HEK293 (cell line): ENCODE data around the gene RAB5IF.

ENCODE experiments used
- CTCF ChIA-PET: fragments of 350-600 bp; formaldehyde crosslinking; extraction: SDS; loops from one replicate; lab custom pipeline; 2021; ENCODE audit warnings: antibody characterized with exemption; lab: Yijun Ruan, JAX
- POLR2A ChIA-PET: fragments of 300-600 bp; formaldehyde crosslinking; extraction: SDS; loops from one replicate; lab custom pipeline; 2020; ENCODE audit warnings: antibody characterized with exemption, inconsistent platforms; lab: Yijun Ruan, JAX
- H3K27ac ChIP-seq: fragments of 200-500 bp; sonication (Bioruptor generic); 2 replicates; pipeline ENCODE4 v1.5.1; 2014; ENCODE audit warnings: low read depth, low read length, control low read depth, inconsistent platforms; ENCODE audit errors: extremely low read depth
- H3K36me3 ChIP-seq, 2 experiments: fragments of 200-500 bp in 1 of 2; sonication (Bioruptor generic) in 1 of 2; 1 replicate in 1 of 2; 2 replicates in 1 of 2; pipeline ENCODE4 v1.5.1; 2014 to 2017; ENCODE audit warnings: inconsistent platforms in 2 of 2, low read length in 2 of 2; ENCODE audit not compliant: control insufficient read depth in 2 of 2, insufficient read depth in 1 of 2
- H3K4me1 ChIP-seq: fragments of 200-500 bp; sonication (Bioruptor generic); 2 replicates; pipeline ENCODE4 v1.5.1; 2014; ENCODE audit warnings: mild to moderate bottlenecking, low read length, inconsistent platforms; ENCODE audit not compliant: control insufficient read depth, insufficient read depth
- H3K4me3 ChIP-seq: 2 replicates; pipeline ENCODE4 v1.5.1; 2011; ENCODE audit warnings: low read depth, mild to moderate bottlenecking, control low read depth, low read length, moderate library complexity
- H3K9me3 ChIP-seq: fragments of 200-500 bp; sonication (Bioruptor generic); 2 replicates; pipeline ENCODE4 v1.5.1; 2014; ENCODE audit warnings: low read depth, low read length, inconsistent platforms; ENCODE audit not compliant: control insufficient read depth, insufficient read depth
- EGR2 ChIP-seq: fragments of 450-650 bp; formaldehyde crosslinking; IDR thresholded peaks from 2 replicates; pipeline ENCODE4 v1.5.1; 2016; ENCODE audit warnings: low read depth, missing biosample characterization, missing genetic modification characterization
- SALL2 ChIP-seq: fragments of 450-650 bp; formaldehyde crosslinking; IDR thresholded peaks from 2 replicates; pipeline ENCODE4 v1.5.0; 2017; ENCODE audit warnings: missing biosample characterization, mild to moderate bottlenecking, missing genetic modification characterization, borderline replicate concordance
- SP2 ChIP-seq: fragments of 450-650 bp; formaldehyde crosslinking; IDR thresholded peaks from 2 replicates; pipeline ENCODE4 v1.5.1; 2016; ENCODE audit warnings: missing biosample characterization, missing genetic modification characterization
- WT1 ChIP-seq: fragments of 450-650 bp; formaldehyde crosslinking; IDR thresholded peaks from 2 replicates; pipeline ENCODE4 v1.5.1; 2016; ENCODE audit warnings: missing biosample characterization, missing genetic modification characterization
- YY1 ChIP-seq: fragments of 450-650 bp; formaldehyde crosslinking; IDR thresholded peaks from 2 replicates; pipeline ENCODE4 v1.5.1; 2018; ENCODE audit warnings: missing biosample characterization, missing genetic modification characterization
- YY2 ChIP-seq: fragments of 450-650 bp; formaldehyde crosslinking; IDR thresholded peaks from 2 replicates; pipeline ENCODE4 v1.5.1; 2016; ENCODE audit warnings: missing biosample characterization, missing genetic modification characterization
- ZBTB7A ChIP-seq: fragments of 450-650 bp; formaldehyde crosslinking; IDR thresholded peaks from 2 replicates; pipeline ENCODE4 v1.5.1; 2016; ENCODE audit warnings: low read depth, missing biosample characterization, missing genetic modification characterization
- ZFHX2 ChIP-seq: fragments of 450-650 bp; formaldehyde crosslinking; conservative IDR thresholded peaks from 2 replicates; pipeline ENCODE4 v1.5.1; 2016; ENCODE audit warnings: missing biosample characterization, missing genetic modification characterization
- ZFP69B ChIP-seq: fragments of 450-650 bp; formaldehyde crosslinking; IDR thresholded peaks from 2 replicates; pipeline ENCODE4 v1.5.1; 2016; ENCODE audit warnings: missing biosample characterization, missing genetic modification characterization
- ZNF341 ChIP-seq: fragments of 450-650 bp; formaldehyde crosslinking; IDR thresholded peaks from 2 replicates; pipeline ENCODE4; 2016; ENCODE audit warnings: low read depth, missing biosample characterization, missing genetic modification characterization
- ZNF501 ChIP-seq: fragments of 450-650 bp; formaldehyde crosslinking; IDR thresholded peaks from 2 replicates; pipeline ENCODE4 v1.5.1; 2016; ENCODE audit warnings: missing biosample characterization, missing genetic modification characterization
- ZNF639 ChIP-seq: fragments of 450-650 bp; formaldehyde crosslinking; IDR thresholded peaks from 2 replicates; pipeline ENCODE4 v1.5.1; 2016; ENCODE audit warnings: missing biosample characterization, missing genetic modification characterization
- ZNF670 ChIP-seq: fragments of 450-650 bp; formaldehyde crosslinking; IDR thresholded peaks from 2 replicates; pipeline ENCODE4 v1.5.1; 2016; ENCODE audit warnings: missing biosample characterization, missing genetic modification characterization, low read depth
- ZNF692 ChIP-seq: fragments of 450-650 bp; formaldehyde crosslinking; IDR thresholded peaks from 2 replicates; pipeline ENCODE4 v1.5.1; 2016; ENCODE audit warnings: missing biosample characterization, missing genetic modification characterization
- TF ChIP-seq, protein P1 (sequence below): fragments of 450-650 bp; formaldehyde crosslinking; IDR thresholded peaks from 2 replicates; pipeline ENCODE4 v1.5.1; 2016; ENCODE audit warnings: missing biosample characterization, missing genetic modification characterization
- TF ChIP-seq, protein P2 (sequence below): fragments of 450-650 bp; formaldehyde crosslinking; IDR thresholded peaks from 2 replicates; pipeline ENCODE4 v1.5.1; 2016; ENCODE audit warnings: missing biosample characterization, missing genetic modification characterization
- TF ChIP-seq, protein P3 (sequence below): fragments of 450-650 bp; formaldehyde crosslinking; IDR thresholded peaks from 2 replicates; pipeline ENCODE4 v1.5.1; 2016; ENCODE audit warnings: missing biosample characterization, missing genetic modification characterization
- TF ChIP-seq, protein P4 (sequence below): fragments of 450-650 bp; formaldehyde crosslinking; IDR thresholded peaks from 2 replicates; pipeline ENCODE4 v1.5.1; 2016; ENCODE audit warnings: missing biosample characterization, missing genetic modification characterization, borderline replicate concordance

The RAB5IF gene

DNA sequence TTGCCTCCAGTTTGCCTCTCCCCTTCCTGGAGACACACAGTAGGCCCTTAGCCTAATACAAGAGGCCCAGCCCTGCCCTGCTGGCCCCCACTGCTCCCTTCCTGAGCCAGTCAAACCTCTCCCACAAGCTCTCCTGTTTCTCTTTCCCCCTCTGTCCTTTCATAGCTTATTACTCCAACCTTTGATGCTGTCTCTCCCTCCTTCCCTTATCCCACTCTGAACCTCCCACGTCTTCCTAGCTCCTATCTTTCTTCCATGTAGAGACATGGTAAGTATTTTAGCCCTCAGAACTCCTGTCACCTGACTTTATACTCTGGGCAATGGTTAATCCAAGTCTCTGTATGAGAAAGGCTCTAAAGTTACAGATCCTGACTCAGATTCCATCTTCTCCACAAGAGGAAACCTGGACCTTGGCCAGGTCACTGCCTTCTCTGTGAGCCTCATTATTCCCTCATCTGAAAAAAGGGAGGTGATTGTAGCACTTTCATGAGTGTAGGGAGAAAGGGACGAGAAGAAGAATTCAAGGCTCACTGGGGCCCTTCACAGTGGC, 25.5 kb upstream of the RAB5IF start:
- ChIA-PET CTCF (no interaction called here), POLR2A (interaction anchor here (0.6 kb wide), 1 partner anchor 1167 kb away, joined by 4 read pairs; no protein-coding TSS in a partner anchor)
- no peaks in the 10 kb centered on the region for H3K9me3 ChIP-seq
- no peak overlapping the region for H3K27ac ChIP-seq
- peaks cover 4% of the 10 kb centered on the region for H3K4me1 ChIP-seq
- peaks cover 12 to 47% of the 10 kb centered on the region in 2 experiments; a peak in 2 of 3 replicates for H3K36me3 ChIP-seq
- H3K4me3 ChIP-seq: no peak overlapping the region
- TF ChIP-seq ZFHX2 (tag by site-specific recombination): peak; percentile 66; the same call in 1 of the 2 replicates
- TF ChIP-seq SP2 (tag by site-specific recombination): no peak
- no peak for TF ChIP-seq ZNF670
- no peak for TF ChIP-seq ZNF501 (tag by site-specific recombination)
- TF ChIP-seq, protein P1, sequence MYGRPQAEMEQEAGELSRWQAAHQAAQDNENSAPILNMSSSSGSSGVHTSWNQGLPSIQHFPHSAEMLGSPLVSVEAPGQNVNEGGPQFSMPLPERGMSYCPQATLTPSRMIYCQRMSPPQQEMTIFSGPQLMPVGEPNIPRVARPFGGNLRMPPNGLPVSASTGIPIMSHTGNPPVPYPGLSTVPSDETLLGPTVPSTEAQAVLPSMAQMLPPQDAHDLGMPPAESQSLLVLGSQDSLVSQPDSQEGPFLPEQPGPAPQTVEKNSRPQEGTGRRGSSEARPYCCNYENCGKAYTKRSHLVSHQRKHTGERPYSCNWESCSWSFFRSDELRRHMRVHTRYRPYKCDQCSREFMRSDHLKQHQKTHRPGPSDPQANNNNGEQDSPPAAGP (tag by site-specific recombination): peak; percentile 66; the same call in 1 of the 2 replicates
- peak; percentile 79 for TF ChIP-seq EGR2 (tag by site-specific recombination)
- 0 out of 2 replicates have a peak, but pooled peaks have one; percentile 17 for TF ChIP-seq WT1
- no peak for TF ChIP-seq ZNF692 (tag by site-specific recombination)
- TF ChIP-seq, protein P2, sequence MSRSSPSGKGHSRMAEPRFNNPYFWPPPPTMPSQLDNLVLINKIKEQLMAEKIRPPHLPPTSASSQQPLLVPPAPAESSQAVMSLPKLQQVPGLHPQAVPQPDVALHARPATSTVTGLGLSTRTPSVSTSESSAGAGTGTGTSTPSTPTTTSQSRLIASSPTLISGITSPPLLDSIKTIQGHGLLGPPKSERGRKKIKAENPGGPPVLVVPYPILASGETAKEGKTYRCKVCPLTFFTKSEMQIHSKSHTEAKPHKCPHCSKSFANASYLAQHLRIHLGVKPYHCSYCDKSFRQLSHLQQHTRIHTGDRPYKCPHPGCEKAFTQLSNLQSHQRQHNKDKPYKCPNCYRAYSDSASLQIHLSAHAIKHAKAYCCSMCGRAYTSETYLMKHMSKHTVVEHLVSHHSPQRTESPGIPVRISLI (tag by site-specific recombination): no peak
- TF ChIP-seq ZNF639 (tag by site-specific recombination): no peak
- TF ChIP-seq ZFP69B (tag by site-specific recombination): no peak

DNA sequence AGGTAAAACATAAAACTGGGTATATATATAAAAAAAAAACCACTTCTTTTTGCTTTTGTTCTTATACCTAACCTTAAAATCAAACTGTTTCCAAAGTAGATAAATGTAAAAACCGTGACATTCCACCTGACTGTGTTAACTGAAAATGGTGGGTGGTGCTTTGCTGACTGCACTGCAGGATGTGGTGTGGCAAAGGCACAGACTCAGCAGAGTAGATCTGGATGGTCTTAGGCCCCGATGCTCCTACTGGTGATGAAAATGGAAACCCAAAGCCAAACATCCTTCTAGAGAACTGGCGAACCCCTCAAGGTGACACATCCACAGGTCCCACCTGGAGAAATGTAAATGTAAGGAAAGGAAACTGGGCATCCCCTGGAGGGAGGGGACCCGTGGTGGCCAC, 23.3 kb upstream of the RAB5IF start:
- no peak overlapping the region for H3K27ac ChIP-seq
- peaks cover 4% of the 10 kb centered on the region for H3K4me1 ChIP-seq
- ChIA-PET POLR2A (no interaction called here), CTCF (no interaction called here)
- no peaks in the 10 kb centered on the region for H3K9me3 ChIP-seq
- no peak overlapping the region for H3K4me3 ChIP-seq
- H3K36me3 ChIP-seq: peaks cover 12 to 60% of the 10 kb centered on the region in 2 experiments; a peak in 2 of 3 replicates
- TF ChIP-seq SALL2 (tag by site-specific recombination) (no peak), ZNF341 (tag by site-specific recombination) (no peak), YY2 (tag by site-specific recombination) (no peak), YY1 (tag by site-specific recombination) (no peak), ZBTB7A (tag by site-specific recombination) (no peak)
- TF ChIP-seq, protein P3, sequence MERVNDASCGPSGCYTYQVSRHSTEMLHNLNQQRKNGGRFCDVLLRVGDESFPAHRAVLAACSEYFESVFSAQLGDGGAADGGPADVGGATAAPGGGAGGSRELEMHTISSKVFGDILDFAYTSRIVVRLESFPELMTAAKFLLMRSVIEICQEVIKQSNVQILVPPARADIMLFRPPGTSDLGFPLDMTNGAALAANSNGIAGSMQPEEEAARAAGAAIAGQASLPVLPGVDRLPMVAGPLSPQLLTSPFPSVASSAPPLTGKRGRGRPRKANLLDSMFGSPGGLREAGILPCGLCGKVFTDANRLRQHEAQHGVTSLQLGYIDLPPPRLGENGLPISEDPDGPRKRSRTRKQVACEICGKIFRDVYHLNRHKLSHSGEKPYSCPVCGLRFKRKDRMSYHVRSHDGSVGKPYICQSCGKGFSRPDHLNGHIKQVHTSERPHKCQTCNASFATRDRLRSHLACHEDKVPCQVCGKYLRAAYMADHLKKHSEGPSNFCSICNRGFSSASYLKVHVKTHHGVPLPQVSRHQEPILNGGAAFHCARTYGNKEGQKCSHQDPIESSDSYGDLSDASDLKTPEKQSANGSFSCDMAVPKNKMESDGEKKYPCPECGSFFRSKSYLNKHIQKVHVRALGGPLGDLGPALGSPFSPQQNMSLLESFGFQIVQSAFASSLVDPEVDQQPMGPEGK (tag by site-specific recombination): no peak
- TF ChIP-seq, protein P4, sequence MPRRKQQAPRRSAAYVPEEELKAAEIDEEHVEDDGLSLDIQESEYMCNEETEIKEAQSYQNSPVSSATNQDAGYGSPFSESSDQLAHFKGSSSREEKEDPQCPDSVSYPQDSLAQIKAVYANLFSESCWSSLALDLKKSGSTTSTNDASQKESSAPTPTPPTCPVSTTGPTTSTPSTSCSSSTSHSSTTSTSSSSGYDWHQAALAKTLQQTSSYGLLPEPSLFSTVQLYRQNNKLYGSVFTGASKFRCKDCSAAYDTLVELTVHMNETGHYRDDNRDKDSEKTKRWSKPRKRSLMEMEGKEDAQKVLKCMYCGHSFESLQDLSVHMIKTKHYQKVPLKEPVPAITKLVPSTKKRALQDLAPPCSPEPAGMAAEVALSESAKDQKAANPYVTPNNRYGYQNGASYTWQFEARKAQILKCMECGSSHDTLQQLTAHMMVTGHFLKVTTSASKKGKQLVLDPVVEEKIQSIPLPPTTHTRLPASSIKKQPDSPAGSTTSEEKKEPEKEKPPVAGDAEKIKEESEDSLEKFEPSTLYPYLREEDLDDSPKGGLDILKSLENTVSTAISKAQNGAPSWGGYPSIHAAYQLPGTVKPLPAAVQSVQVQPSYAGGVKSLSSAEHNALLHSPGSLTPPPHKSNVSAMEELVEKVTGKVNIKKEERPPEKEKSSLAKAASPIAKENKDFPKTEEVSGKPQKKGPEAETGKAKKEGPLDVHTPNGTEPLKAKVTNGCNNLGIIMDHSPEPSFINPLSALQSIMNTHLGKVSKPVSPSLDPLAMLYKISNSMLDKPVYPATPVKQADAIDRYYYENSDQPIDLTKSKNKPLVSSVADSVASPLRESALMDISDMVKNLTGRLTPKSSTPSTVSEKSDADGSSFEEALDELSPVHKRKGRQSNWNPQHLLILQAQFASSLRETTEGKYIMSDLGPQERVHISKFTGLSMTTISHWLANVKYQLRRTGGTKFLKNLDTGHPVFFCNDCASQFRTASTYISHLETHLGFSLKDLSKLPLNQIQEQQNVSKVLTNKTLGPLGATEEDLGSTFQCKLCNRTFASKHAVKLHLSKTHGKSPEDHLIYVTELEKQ (tag by site-specific recombination): no peak
